ENCODE results near the gene SH2D7. TPM values are rescaled to one million over a fixed set of nuclear protein-coding genes. Genes with fewer than 3 reads are reported as not detected.

Gene SH2D7
- total RNA-seq, 1 experiment from 2014 or later, result not detected

- Histone ChIP-seq H3K56ac (ENCODE audit: insufficient read length, low read depth, low read length) (no peak overlapping the region), H3K9me3 (ENCODE audit: control insufficient read depth, low read depth, low read length) (no peaks in the 10 kb centered on the region), H3K79me1 (ENCODE audit: insufficient read depth, low read depth, low read length, poor library complexity, severe bottlenecking) (no peaks in the 10 kb centered on the region), H3T11ph (ENCODE audit: low read length) (no peak overlapping the region), H4K8ac (replicated peaks; ENCODE audit: insufficient read length, low read depth, low read length) (no peak overlapping the region), H4K91ac (ENCODE audit: insufficient read length, low read depth, low read length) (no peak overlapping the region), H3K4me2 (ENCODE audit: insufficient read depth, insufficient read length, low read length) (no peak overlapping the region), H3K18ac (ENCODE audit: insufficient read length, low read depth, low read length) (no peak overlapping the region), H2BK20ac (ENCODE audit: low read depth, low read length, poor library complexity, severe bottlenecking) (no peak overlapping the region), H4K5ac (ENCODE audit: insufficient read length, low read depth, low read length) (no peak overlapping the region), H3K23ac (ENCODE audit: insufficient read length, low read depth, low read length) (no peak overlapping the region), H2BK12ac (ENCODE audit: insufficient read length, low read depth, low read length) (no peak overlapping the region), H3K23me2 (ENCODE audit: insufficient read length, low read depth, low read length, poor library complexity, severe bottlenecking) (no peaks in the 10 kb centered on the region), H2BK120ac (ENCODE audit: low read depth, low read length, poor library complexity, severe bottlenecking) (no peak overlapping the region), H3K9ac (ENCODE audit: extremely low read depth, insufficient read length, low read length) (no peak overlapping the region), H2AK5ac (ENCODE audit: insufficient read length, low read length) (no peak overlapping the region), H2AFZ (ENCODE audit: low read length) (no peak overlapping the region), H3K4me1 (ENCODE audit: insufficient read depth, low read length) (no peaks in the 10 kb centered on the region; the same call in 1 of the 2 replicates), H4K20me1 (ENCODE audit: control insufficient read depth, insufficient read depth, insufficient read length) (no peaks in the 10 kb centered on the region), H2BK15ac (ENCODE audit: low read depth, low read length) (no peak overlapping the region), H3K27me3 (ENCODE audit: insufficient read depth, low read length) (no peaks in the 10 kb centered on the region), H3K27ac (ENCODE audit: insufficient read length, low read depth, low read length) (no peak overlapping the region), H3K79me2 (ENCODE audit: insufficient read depth, low read length) (no peaks in the 10 kb centered on the region), H3K14ac (ENCODE audit: insufficient read depth, low read length) (no peak overlapping the region), H3K4ac (ENCODE audit: low read depth, low read length) (no peak overlapping the region), H2BK5ac (ENCODE audit: insufficient read length, low read length) (no peak overlapping the region)
- TF ChIP-seq CTCF (conservative IDR thresholded peaks at IDR 0.05), result no peak
- H3K4me1 Mint-ChIP-seq, result peaks cover 25 to 30% of the 10 kb centered on the region in 2 experiments
- no peaks in the 10 kb centered on the region; the same call in 1 of the 2 replicates for H3K27me3 Mint-ChIP-seq (ENCODE audit: low read depth)
- no CpG with 5 or more reads among the region's 3 CpGs for WGBS (ENCODE audit: extremely low coverage, insufficient read length, low lambda C conversion rate)
- H3K9me3 Mint-ChIP-seq, result no peaks in the 10 kb centered on the region
- H3K4me3 Mint-ChIP-seq, result no peak overlapping the region
- no peak for DNase-seq
- H3K36me3 Mint-ChIP-seq (ENCODE audit: insufficient read depth in 1 of 3, low read depth in 3 of 3), result no peaks in the 10 kb centered on the region
- no peak overlapping the region; a peak in 1 of 7 replicates for H3K27ac Mint-ChIP-seq
Measured at GRCh38 chr15:78051596-78051995, 40.8 kb upstream of the SH2D7 start.
